Stimulated activated naive CD4-positive, alpha-beta T cell treated with Interleukin-2 at 50 U/mL for 16 hours (primary cell): ENCODE results near the gene TGFB1I1.
"Not testable (repeated sequence)": the region's sequence is repeated elsewhere in the genome, so short reads cannot be mapped to it uniquely, and the experiment has no call there.

Source experiments
- DNase-seq: peaks from one replicate; lab custom pipeline; 2025; lab: John Stamatoyannopoulos, UW

Gene TGFB1I1

DNA sequence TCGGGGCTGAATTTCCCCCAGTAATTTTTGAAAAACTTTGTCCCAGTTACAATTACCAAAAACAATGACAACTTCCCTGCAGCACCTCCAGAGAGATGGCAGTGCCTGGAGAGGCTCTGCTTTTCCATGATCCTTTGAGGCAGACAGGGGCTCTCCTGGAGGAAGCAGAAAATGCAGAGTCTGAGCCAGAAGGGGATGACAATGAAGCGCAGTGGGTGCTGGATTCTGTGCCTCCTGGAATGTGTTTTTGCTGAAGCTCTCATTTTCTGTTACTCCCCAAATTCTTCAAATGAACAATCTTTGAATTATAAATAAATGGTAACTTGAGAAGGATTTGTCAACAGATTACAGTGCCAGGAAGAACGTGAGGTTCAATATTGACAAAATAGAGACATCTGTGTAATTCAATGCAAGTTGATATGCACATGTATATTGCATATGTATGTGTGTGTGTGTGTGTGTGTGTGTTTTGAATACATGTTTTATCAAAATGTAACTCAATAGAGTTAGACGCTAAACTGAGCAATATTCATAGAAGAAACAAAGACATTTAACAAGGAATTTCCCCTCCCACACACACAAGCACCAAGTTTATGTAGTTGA is 45.9 kb downstream of the TGFB1I1 start:
- no peak for DNase-seq

DNA sequence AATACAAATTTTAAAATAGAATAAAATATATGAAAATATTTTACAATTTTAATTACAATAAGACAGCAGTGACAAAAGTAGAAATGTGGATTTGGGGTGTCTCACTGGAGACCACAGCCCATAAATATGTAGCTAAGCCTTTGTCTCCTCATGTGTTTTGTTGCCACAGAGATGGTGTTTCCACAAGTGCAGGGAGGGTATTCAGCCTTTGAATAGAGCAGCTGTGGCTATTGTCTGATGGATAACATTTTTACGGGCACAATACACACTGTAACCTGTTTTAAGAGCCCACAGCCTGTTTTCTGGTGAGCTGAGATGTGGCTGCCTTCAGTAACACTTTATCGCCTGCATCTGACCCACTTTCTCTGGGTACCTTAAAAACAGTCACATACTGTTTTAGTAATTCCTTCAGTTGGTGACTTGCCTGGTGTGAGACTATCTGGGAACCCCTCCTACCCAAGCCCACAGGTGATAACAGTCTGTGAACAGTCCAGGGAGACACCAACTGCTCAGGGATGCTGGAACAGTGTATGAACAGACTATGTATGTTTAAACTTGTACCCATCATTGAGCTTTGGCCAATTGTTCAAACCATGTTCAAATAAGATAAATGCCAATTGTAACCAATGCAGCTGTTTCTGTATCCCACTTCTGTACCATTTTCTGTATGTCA is 47.9 kb downstream of the TGFB1I1 start:
- DNase-seq: no peak

DNA sequence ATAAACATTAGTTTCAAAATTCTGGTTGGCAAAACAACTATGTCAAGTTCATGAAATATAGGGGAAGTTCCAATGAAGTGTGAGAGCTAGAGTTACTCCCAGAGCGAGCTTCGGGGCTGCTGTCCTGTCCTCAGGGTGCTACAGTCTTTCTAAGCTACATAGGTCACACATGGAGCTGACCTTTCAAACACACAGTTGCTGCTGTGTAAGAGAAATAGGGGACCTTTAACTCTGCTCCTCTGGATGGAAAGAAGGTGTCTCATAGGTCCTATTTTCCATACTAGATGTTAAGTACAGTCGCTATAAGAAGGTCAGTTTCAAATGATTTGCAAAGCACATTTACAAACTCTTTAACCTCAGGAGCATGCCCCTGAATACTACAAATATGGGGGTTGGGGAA is 49.4 kb downstream of the TGFB1I1 start:
- no peak for DNase-seq

DNA sequence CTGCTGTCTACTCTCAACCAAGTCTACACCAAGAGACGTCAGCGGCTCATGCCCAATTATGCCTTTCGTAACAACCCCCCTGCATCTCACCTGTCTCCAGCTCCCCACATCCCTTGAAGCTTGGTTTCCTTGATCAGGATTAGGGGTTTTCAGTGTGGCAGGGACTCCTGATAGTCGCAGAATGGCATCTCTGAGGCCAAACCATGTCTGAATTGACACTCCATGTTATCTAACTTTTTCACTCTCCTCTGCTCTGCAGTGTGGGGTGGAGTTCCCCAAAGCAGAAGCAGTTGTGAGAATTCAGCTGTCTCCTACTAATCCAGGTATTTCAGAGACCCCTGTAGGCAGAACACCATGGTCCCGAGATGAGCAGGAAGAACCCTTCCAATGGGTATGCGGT is 50.1 kb downstream of the TGFB1I1 start:
- DNase-seq: no peak

DNA sequence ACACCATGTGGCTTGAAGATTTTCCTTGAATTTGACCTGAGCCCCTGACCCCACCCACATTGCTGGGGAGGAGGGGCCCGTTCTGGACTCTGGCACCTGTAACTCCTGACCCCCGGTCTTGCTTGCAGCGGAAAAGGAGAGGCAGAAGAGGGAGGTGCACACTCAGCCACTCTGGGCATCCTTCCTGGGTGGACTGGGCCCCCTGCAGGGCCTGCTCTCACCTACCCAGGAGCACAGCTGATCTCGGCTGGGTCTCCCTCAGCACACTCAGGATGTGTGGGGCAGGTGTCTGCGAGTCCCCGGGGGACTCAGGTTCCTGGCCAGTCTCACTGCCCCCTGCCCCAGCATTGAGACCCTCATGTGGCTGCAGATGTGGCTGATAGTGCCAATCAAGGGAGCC is 51.8 kb downstream of the TGFB1I1 start:
- DNase-seq: not testable (repeated sequence)

DNA sequence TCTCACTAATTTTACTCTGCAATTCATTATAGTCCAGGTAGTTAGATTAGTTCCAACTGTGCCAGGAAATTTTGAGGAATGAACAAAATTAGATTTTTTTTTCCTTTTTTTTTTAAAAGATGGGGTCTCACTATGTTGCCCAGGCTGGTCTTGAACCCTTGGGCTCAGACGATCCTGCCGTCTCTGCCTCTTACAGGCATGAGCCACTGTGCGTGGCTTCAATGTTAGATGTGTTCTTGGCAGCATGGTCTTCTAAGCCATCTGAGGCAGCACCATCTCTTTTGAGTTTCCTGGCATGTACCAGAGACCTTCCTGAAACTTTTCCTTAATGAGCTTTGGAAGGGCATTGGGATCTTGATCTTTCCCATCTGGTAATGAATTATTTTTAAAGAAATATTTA is 53.2 kb downstream of the TGFB1I1 start:
- DNase-seq: no peak
